Naive B cell (primary cell): ENCODE measurements around the gene WNK2. TPM values are rescaled to one million over a fixed set of nuclear protein-coding genes. Genes with fewer than 3 reads are reported as not detected.
"Not testable (repeated sequence)": the region's sequence is repeated elsewhere in the genome, so short reads cannot be mapped to it uniquely, and the experiment has no call there.

ENCODE experiments used
- ATAC-seq, 2 donors: fragments of 150-1000 bp; cut with Tn5 transposase; 2 replicates each; pipeline ENCODE4 v1.10.0; 2021; ENCODE audit warnings: low read depth in 2 of 2, mild to moderate bottlenecking in 2 of 2, moderate library complexity in 2 of 2
- DNase-seq: peaks from one replicate; pipeline ENCODE4 v3.0.0; 2022
- H3K27ac Mint-ChIP-seq, 6 donors: one replicate each; pipeline ENCODE4 v1.8.0; 2020 to 2022; ENCODE audit warnings: mild to moderate bottlenecking in 6 of 6, mixed read lengths in 6 of 6, moderate library complexity in 5 of 6, inconsistent platforms in 2 of 6
- H3K27me3 Mint-ChIP-seq, 3 donors: one replicate each; pipeline ENCODE4 v1.8.0; 2021 to 2022; ENCODE audit warnings: mixed read lengths in 3 of 3, mild to moderate bottlenecking in 1 of 3
- H3K36me3 Mint-ChIP-seq, 2 donors: one replicate each; pipeline ENCODE4 v1.8.0; 2020 to 2022; ENCODE audit warnings: mixed read lengths in 2 of 2, inconsistent platforms in 1 of 2, mild to moderate bottlenecking in 1 of 2
- H3K4me1 Mint-ChIP-seq, 3 donors: one replicate each; pipeline ENCODE4 v1.8.0; 2020 to 2022; ENCODE audit warnings: mixed read lengths in 3 of 3, inconsistent platforms in 1 of 3, mild to moderate bottlenecking in 1 of 3, moderate library complexity in 1 of 3
- H3K4me3 Mint-ChIP-seq, 8 donors: one replicate each; pipeline ENCODE4 v1.8.0; 2020 to 2022; ENCODE audit warnings: mild to moderate bottlenecking in 8 of 8, mixed read lengths in 8 of 8, moderate library complexity in 8 of 8, inconsistent platforms in 2 of 8
- H3K9me3 Mint-ChIP-seq, 7 donors: one replicate each; pipeline ENCODE4 v1.8.0; 2020 to 2022; ENCODE audit warnings: mixed read lengths in 7 of 7, mild to moderate bottlenecking in 5 of 7, inconsistent platforms in 2 of 7, moderate library complexity in 1 of 7
- polyA plus RNA-seq, 6 donors: library from polyadenylated mRNA; unstranded; fragments of 300-500 nt; fragmentation: Illumina TruSeq; gene quantifications; one replicate each; pipeline ENCODE4 v1.2.3, GENCODE V29; 2021; ENCODE audit warnings: low read depth in 6 of 6

Gene WNK2
- polyA plus RNA-seq, 6 donors from 2014 or later, result not detected

GRCh38 chr9:93341820-93342219, 157.9 kb downstream of the WNK2 start:
- H3K27ac Mint-ChIP-seq, H3K4me3 Mint-ChIP-seq, H3K4me1 Mint-ChIP-seq, ATAC-seq, DNase-seq: not testable (repeated sequence)
- Mint-ChIP-seq H3K36me3 (peaks cover 5 to 30% of the 10 kb centered on the region in 2 donors), H3K27me3 (peaks cover 29 to 64% (median 38%) of the 10 kb centered on the region in 3 donors), H3K9me3 (peaks cover 10 to 37% (median 30%) of the 10 kb centered on the region in 7 donors)

- not testable (repeated sequence) for DNase-seq, H3K27ac Mint-ChIP-seq, ATAC-seq, H3K4me1 Mint-ChIP-seq, H3K4me3 Mint-ChIP-seq
- H3K36me3 Mint-ChIP-seq, result peaks cover 5 to 29% of the 10 kb centered on the region in 2 donors
- H3K27me3 Mint-ChIP-seq, result peaks cover 31 to 61% (median 39%) of the 10 kb centered on the region in 3 donors
- peaks cover 10 to 31% (median 25%) of the 10 kb centered on the region in 7 donors for H3K9me3 Mint-ChIP-seq
Observed at GRCh38 chr9:93342428-93342827, 158.5 kb downstream of the WNK2 start.

GRCh38 chr9:93343663-93344062, 159.7 kb downstream of the WNK2 start:
- H3K27me3 Mint-ChIP-seq, result peaks cover 33 to 73% (median 48%) of the 10 kb centered on the region in 3 donors

DNA sequence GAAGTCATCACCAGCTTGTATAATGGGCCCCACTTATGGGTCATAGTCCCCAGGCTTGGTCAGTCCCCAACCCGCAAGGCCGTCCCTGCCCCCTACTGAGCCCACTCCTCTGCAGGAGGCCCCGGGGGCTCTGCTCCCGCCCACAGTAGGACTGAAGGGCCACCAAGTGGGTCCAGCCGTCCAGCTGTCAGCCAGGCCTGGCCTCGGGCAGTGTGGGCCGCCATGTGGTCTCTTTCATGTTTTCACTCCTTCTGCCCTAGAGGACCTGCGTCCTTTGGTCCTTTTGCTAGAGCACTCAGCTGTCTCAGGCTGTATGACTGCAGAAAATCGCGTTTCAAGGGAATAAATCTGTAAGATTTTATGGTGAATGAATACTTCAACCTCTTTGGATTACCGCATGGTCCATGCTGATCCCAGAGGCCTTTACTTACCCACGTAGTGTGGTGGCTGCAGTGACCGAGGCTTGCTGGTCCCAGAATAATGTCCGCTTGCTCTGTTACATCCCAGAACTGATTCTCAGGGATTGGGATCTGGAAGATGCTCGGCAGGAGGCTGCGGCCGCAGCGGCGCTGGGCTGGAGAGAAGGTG, 161.8 kb downstream of the WNK2 start:
- DNase-seq, result no peak
- Mint-ChIP-seq H3K4me3 (peak overlapping the region in 2 of 8 donors; percentile 28 to 64), H3K27ac (no peak overlapping the region), H3K36me3 (peaks cover 0 to 8% of the 10 kb centered on the region in 2 donors), H3K27me3 (peaks cover 38 to 75% (median 45%) of the 10 kb centered on the region in 3 donors), H3K4me1 (peaks cover 5 to 7% (median 5%) of the 10 kb centered on the region in 3 donors), H3K9me3 (peaks cover 0 to 8% (median 1%) of the 10 kb centered on the region in 7 donors)
- ATAC-seq, result no peak

More at GRCh38 chr9:93343663-93344062, 159.7 kb downstream of the WNK2 start:
- DNase-seq (no peak), ATAC-seq (no peak)
- Mint-ChIP-seq H3K4me1 (peaks cover 5 to 7% (median 5%) of the 10 kb centered on the region in 3 donors), H3K4me3 (no peak overlapping the region), H3K36me3 (peaks cover 0 to 17% of the 10 kb centered on the region in 2 donors), H3K9me3 (peaks cover 5 to 18% (median 15%) of the 10 kb centered on the region in 7 donors), H3K27ac (no peak overlapping the region)

DNA sequence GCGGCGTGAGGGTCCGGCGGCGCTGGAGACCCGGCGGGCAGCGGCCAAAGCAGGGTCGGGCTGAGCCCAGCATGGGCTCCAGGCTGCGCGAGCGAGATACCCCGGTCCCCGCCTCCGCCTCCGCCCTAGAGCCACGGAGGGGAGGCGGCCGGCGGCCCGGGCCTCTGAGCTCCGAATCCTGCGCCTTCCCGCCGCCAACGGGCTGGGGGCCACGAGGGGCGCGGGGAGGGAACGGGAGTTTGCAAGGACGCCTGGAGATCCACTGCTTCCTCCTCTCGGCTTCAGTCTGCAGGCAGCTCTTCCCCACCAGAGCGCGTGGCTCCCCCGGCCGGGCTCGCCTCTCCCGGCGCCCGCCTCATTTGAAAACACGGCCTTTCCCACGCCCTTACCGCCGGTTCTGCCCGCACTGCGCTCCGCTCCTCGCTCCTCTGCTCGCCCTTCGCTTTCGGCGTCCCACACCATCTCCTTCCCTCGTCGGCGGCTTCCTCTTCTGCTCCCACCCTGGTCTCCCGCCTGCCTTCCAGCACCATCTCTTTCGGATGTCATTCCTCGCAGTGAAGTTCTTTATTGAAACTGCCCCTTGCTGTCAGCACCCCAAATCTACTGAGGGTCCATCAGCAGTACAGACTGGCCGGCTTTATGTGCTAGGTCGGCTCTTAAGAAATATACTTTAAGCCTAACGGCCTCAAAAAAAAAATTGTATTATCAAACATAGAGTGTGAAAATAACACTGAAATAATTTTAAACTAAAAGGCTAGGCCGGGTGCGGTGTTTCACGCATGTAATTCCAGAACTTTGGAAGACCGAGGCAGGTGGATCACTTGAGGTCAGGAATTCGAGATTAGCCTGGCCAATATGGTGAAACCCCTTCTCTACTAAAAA, 162.5 kb downstream of the WNK2 start:
- DNase-seq, result no peak
- peaks cover 35 to 70% (median 45%) of the 10 kb centered on the region in 3 donors for H3K27me3 Mint-ChIP-seq

GRCh38 chr9:93347371-93347975, 163.5 kb downstream of the WNK2 start:
- Mint-ChIP-seq H3K27me3 (peaks cover 35 to 65% (median 39%) of the 10 kb centered on the region in 3 donors), H3K4me3 (peak overlapping the region in 1 of 8 donors; percentile 8)
- not testable (repeated sequence) for H3K36me3 Mint-ChIP-seq, H3K4me1 Mint-ChIP-seq, ATAC-seq, H3K9me3 Mint-ChIP-seq, DNase-seq, H3K27ac Mint-ChIP-seq

More for the DNA sequence above, 162.5 kb downstream of the WNK2 start:
- Mint-ChIP-seq H3K9me3 (peaks cover 0 to 8% (median 0%) of the 10 kb centered on the region in 7 donors), H3K4me1 (peaks cover 5 to 7% (median 5%) of the 10 kb centered on the region in 3 donors), H3K36me3 (peaks cover 0 to 8% of the 10 kb centered on the region in 2 donors), H3K27ac (peak overlapping the region in 2 of 6 donors; percentile 44 to 85), H3K4me3 (peak overlapping the region in 7 of 8 donors; percentile 34 to 82 (median 61))
- no peak for ATAC-seq

GRCh38 chr9:93353413-93354310, 169.7 kb downstream of the WNK2 start:
- ATAC-seq, H3K27ac Mint-ChIP-seq, DNase-seq: not testable (repeated sequence)

DNA sequence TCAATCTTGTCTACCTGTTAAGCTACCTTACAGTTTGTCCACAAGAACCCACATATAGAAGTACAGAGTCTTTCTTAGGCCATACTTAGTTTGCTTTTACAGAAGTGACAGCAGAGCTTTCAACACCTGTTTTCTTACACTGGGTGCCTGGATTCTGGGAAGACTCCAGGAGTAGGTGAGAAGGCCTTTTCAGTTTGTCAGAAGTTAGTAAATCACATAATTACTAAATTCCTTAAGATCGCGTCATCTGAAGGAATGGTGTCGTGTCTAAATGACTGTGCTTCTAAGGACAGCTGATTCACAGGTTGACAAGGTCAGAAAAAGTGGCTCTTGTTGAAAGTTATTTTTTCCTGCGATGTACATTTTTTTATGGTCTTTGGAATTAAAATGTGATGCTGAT, 170.5 kb downstream of the WNK2 start:
- Mint-ChIP-seq H3K27me3 (peaks cover 0 to 11% (median 5%) of the 10 kb centered on the region in 3 donors), H3K36me3 (no peaks in the 10 kb centered on the region), H3K9me3 (peaks cover 0 to 3% (median 0%) of the 10 kb centered on the region in 7 donors), H3K4me1 (peaks cover 0 to 7% (median 0%) of the 10 kb centered on the region in 3 donors), H3K27ac (no peak overlapping the region), H3K4me3 (no peak overlapping the region)
- ATAC-seq, result no peak
- DNase-seq, result no peak

More at GRCh38 chr9:93353413-93354310, 169.7 kb downstream of the WNK2 start:
- not testable (repeated sequence) for H3K9me3 Mint-ChIP-seq, H3K4me3 Mint-ChIP-seq, H3K36me3 Mint-ChIP-seq, H3K4me1 Mint-ChIP-seq
- peaks cover 4 to 18% (median 7%) of the 10 kb centered on the region in 3 donors for H3K27me3 Mint-ChIP-seq

- Mint-ChIP-seq H3K36me3 (no peaks in the 10 kb centered on the region), H3K4me1 (peaks cover 0 to 7% (median 0%) of the 10 kb centered on the region in 3 donors), H3K27ac (peak overlapping the region in 1 of 6 donors; percentile 69), H3K27me3 (peaks cover 0 to 5% (median under 1%) of the 10 kb centered on the region in 3 donors), H3K4me3 (no peak overlapping the region), H3K9me3 (peaks cover 0 to 13% (median 9%) of the 10 kb centered on the region in 7 donors)
- ATAC-seq (no peak), DNase-seq (no peak)
Observed at GRCh38 chr9:93355827-93356226, 171.9 kb downstream of the WNK2 start.

DNA sequence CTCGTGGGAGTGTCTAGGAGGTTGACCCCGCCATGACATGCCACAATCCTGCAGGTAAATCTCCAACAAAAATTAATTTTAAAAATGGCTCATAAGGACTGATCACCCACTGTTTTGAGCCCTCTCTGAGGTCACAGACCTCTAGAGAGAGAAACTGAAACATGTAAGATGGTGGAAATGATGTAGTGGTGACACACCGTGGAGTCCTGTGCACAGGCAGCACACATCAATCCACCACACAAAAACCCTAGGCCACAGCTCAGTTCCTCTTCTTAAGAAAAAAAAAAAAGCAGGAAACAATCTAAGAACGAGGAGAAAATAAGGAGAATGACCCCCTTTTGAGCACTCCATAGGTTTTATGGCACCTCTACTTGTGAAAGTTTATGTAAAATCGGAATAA, 173.7 kb downstream of the WNK2 start:
- H3K4me3 Mint-ChIP-seq, result no peak overlapping the region
- H3K36me3 Mint-ChIP-seq, result no peaks in the 10 kb centered on the region

DNA sequence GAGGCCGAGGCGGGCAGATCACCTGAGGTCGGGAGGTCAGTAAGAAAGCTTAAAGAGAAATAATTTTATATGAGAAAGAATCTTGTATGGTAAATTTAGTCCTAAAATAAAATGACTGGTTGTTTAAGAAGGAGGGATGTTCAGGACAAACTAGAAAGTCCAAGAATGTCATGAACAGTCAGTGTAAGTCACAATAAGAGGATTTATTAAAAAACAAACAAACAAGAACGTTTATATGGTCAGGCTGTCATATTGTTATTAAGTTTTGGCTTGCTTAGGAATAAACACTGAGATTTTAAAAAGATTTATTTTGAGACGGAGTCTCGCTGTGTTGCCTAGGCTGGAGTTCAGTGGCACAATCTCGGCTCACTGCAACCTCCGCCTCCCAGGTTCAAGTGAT, 176.0 kb downstream of the WNK2 start:
- peaks cover 0 to 41% (median 18%) of the 10 kb centered on the region in 7 donors for H3K9me3 Mint-ChIP-seq
- DNase-seq, H3K4me3 Mint-ChIP-seq, ATAC-seq, H3K27me3 Mint-ChIP-seq, H3K27ac Mint-ChIP-seq, H3K4me1 Mint-ChIP-seq, H3K36me3 Mint-ChIP-seq: not testable (repeated sequence)

More for the DNA sequence above, 173.7 kb downstream of the WNK2 start:
- Mint-ChIP-seq H3K27ac (peak overlapping the region in 1 of 6 donors; percentile 34), H3K9me3 (peaks cover 0 to 31% (median 18%) of the 10 kb centered on the region in 7 donors), H3K27me3 (peaks cover 0 to 5% (median 0%) of the 10 kb centered on the region in 3 donors), H3K4me1 (peaks cover 0 to 7% (median 0%) of the 10 kb centered on the region in 3 donors)
- DNase-seq, result no peak
- peak; percentile 63 to 66 for ATAC-seq

DNA sequence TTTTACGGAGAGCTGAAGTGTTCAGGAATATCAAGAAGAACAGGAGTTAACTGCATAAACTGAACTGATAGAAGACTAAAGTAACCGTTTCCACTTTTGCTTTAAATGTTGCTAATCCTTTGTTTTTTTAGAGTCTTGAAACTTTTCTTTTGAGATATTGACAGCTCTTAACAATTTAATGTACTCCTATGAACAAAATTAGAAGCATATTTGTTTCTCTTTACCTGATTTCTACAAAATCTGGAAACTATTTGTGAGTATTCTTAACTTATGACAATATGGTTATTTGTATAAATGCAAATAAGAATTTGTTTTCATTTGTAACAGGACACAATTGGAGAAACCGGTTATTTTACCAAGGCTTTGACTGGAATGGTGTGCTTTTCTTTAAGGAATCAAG, 178.1 kb downstream of the WNK2 start:
- peaks cover 9 to 24% (median 10%) of the 10 kb centered on the region in 3 donors for H3K27me3 Mint-ChIP-seq
- H3K27ac Mint-ChIP-seq, result no peak overlapping the region
- H3K9me3 Mint-ChIP-seq, result peaks cover 0 to 41% (median 18%) of the 10 kb centered on the region in 7 donors
- H3K36me3 Mint-ChIP-seq, result peaks cover 0 to 7% of the 10 kb centered on the region in 2 donors
- DNase-seq (no peak), ATAC-seq (no peak)
- peaks cover 0 to 7% (median 5%) of the 10 kb centered on the region in 3 donors for H3K4me1 Mint-ChIP-seq
- H3K4me3 Mint-ChIP-seq, result no peak overlapping the region
